ENCODE measurements around the gene SLC9A8.
A peak's percentile ranks its signal among the peaks of the same experiment; 100 is the strongest.

The SLC9A8 gene

DNA sequence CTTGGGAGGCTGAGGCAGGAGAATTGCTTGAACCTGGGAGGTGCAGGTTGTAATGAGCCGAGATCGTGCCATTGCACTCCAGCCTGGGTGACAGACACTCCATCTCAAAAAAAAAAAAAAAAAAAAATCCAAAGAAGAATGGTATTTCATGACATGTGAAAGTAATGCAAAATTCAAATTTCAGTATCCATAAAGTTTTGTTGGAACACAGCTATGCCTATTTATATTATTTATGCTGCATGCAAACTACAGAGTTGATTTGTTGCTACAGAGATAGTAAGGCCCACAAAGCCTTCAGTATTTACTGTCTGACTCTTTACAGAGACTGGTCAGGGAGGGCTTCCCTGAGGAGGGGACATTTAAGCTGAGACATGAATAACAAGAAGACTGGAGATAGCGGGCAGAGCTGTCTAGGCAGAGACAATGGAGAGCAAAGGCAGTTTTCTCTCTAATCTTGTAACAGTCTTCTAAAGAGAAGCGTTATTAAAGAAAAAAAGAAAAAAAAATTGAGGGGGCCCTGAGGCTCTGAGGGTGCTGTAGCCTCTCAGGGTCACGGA is 2.7 kb upstream of the SLC9A8 start:
- no peak for ATAC-seq
- no peak for TF ChIP-seq SNAI2 (CRISPR knock-in tag; IDR thresholded peaks at IDR 0.05)
- TF ChIP-seq CSDC2 (CRISPR knock-in tag; IDR thresholded peaks at IDR 0.05): no peak
- TF ChIP-seq BACH2 (CRISPR knock-in tag; IDR thresholded peaks at IDR 0.05; ENCODE audit: borderline replicate concordance): no peak

DNA sequence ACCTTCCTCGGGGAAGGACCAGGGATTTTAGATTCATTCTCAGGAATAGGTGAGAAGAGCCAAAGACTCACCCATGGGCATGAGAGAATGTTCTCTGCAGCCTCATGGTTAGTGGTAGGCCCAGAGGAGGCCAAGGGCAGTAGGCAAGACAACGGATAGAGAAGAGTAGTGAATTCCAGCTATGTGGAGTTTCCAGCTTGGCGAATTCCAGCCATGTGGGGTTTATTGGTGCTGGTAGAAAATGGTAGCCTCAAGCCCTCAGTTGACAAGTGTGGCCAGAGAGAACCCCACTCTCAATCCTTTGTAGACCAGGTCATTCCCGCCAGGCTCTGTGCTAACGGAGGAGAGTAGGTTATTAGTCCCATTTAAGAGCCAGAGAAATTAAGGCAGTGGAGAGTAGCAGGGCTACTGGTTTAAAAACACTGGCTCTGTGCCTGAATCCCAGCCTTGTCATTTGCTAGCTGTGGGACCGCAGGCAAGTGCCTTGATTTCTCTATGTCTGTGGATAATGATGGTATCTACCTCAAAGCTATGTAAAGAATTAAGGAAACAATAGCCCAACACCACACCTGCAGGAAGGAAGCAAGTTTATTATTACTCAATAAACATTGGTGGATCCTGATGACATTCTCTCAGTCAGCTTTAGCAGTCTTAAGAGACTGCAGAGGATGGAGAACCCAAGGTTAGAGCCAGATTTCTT is 2.0 kb upstream of the SLC9A8 start:
- ATAC-seq: no peak
- TF ChIP-seq, protein P1, sequence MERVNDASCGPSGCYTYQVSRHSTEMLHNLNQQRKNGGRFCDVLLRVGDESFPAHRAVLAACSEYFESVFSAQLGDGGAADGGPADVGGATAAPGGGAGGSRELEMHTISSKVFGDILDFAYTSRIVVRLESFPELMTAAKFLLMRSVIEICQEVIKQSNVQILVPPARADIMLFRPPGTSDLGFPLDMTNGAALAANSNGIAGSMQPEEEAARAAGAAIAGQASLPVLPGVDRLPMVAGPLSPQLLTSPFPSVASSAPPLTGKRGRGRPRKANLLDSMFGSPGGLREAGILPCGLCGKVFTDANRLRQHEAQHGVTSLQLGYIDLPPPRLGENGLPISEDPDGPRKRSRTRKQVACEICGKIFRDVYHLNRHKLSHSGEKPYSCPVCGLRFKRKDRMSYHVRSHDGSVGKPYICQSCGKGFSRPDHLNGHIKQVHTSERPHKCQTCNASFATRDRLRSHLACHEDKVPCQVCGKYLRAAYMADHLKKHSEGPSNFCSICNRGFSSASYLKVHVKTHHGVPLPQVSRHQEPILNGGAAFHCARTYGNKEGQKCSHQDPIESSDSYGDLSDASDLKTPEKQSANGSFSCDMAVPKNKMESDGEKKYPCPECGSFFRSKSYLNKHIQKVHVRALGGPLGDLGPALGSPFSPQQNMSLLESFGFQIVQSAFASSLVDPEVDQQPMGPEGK (CRISPR knock-in tag; IDR thresholded peaks at IDR 0.05; ENCODE audit: borderline replicate concordance): no peak
- TF ChIP-seq ESRRG (CRISPR knock-in tag; IDR thresholded peaks at IDR 0.05) (no peak), OSR1 (CRISPR knock-in tag; IDR thresholded peaks at IDR 0.05) (no peak), ZNF565 (CRISPR knock-in tag; conservative IDR thresholded peaks at IDR 0.05; ENCODE audit: low read depth) (no peak), ARNTL (CRISPR knock-in tag; IDR thresholded peaks at IDR 0.05; ENCODE audit: borderline replicate concordance, low read depth) (no peak), SNAI2 (CRISPR knock-in tag; IDR thresholded peaks at IDR 0.05) (no peak), ZNF8 (CRISPR knock-in tag; IDR thresholded peaks at IDR 0.05) (no peak), RARB (CRISPR knock-in tag; IDR thresholded peaks at IDR 0.05) (no peak), TOX (CRISPR knock-in tag; IDR thresholded peaks at IDR 0.05; ENCODE audit: borderline replicate concordance) (no peak), PPARA (CRISPR knock-in tag; IDR thresholded peaks at IDR 0.05; ENCODE audit: borderline replicate concordance) (no peak), TCF4 (CRISPR knock-in tag; IDR thresholded peaks at IDR 0.05; ENCODE audit: borderline replicate concordance) (no peak), ZNF70 (CRISPR knock-in tag; IDR thresholded peaks at IDR 0.05) (no peak)
- TF ChIP-seq, protein P2, sequence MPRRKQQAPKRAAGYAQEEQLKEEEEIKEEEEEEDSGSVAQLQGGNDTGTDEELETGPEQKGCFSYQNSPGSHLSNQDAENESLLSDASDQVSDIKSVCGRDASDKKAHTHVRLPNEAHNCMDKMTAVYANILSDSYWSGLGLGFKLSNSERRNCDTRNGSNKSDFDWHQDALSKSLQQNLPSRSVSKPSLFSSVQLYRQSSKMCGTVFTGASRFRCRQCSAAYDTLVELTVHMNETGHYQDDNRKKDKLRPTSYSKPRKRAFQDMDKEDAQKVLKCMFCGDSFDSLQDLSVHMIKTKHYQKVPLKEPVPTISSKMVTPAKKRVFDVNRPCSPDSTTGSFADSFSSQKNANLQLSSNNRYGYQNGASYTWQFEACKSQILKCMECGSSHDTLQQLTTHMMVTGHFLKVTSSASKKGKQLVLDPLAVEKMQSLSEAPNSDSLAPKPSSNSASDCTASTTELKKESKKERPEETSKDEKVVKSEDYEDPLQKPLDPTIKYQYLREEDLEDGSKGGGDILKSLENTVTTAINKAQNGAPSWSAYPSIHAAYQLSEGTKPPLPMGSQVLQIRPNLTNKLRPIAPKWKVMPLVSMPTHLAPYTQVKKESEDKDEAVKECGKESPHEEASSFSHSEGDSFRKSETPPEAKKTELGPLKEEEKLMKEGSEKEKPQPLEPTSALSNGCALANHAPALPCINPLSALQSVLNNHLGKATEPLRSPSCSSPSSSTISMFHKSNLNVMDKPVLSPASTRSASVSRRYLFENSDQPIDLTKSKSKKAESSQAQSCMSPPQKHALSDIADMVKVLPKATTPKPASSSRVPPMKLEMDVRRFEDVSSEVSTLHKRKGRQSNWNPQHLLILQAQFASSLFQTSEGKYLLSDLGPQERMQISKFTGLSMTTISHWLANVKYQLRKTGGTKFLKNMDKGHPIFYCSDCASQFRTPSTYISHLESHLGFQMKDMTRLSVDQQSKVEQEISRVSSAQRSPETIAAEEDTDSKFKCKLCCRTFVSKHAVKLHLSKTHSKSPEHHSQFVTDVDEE (CRISPR knock-in tag; IDR thresholded peaks at IDR 0.05): no peak

DNA sequence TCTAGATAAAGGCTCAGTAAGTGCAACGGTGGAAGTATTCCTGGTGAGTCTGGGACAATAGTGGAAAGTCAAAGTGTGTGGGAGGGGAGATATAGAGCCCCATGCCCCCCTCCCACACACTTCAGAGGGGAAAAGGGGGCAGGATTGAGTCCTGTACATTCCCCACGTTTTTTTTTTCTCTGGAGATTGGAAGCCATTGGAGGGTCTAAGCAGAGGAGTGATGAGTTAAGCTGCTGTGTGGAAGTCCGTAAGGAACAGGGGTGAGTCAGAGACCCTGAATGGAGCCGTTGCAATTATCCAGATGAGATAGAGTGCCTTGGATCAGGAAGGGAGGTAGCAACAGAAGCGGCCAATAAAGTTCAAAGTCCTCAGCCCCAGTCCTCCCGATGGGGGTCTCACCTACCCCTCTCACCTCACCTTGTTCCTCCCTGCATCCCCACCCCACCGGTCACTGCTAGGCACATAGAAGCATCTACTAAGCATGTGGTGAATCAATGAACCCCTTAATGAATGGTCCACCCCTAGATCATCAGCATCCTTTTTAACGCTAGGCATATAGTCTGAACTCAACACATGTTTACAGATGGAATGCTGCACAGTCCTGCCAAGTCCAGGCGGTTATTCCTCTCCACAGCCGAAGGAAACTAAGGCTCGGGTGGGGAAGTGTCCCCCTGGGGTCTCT is 662 bp upstream of the SLC9A8 start:
- TF ChIP-seq ISL1 (CRISPR knock-in tag; IDR thresholded peaks at IDR 0.05) (no peak), TCF4 (CRISPR knock-in tag; IDR thresholded peaks at IDR 0.05; ENCODE audit: borderline replicate concordance) (no peak), ZNF70 (CRISPR knock-in tag; IDR thresholded peaks at IDR 0.05) (no peak), CSDC2 (CRISPR knock-in tag; IDR thresholded peaks at IDR 0.05) (no peak), ZNF8 (CRISPR knock-in tag; IDR thresholded peaks at IDR 0.05) (no peak), OSR1 (CRISPR knock-in tag; IDR thresholded peaks at IDR 0.05) (no peak), GLIS3 (CRISPR knock-in tag; IDR thresholded peaks at IDR 0.05) (no peak), ZFP30 (CRISPR knock-in tag; IDR thresholded peaks at IDR 0.05) (no peak)
- TF ChIP-seq, protein P3, sequence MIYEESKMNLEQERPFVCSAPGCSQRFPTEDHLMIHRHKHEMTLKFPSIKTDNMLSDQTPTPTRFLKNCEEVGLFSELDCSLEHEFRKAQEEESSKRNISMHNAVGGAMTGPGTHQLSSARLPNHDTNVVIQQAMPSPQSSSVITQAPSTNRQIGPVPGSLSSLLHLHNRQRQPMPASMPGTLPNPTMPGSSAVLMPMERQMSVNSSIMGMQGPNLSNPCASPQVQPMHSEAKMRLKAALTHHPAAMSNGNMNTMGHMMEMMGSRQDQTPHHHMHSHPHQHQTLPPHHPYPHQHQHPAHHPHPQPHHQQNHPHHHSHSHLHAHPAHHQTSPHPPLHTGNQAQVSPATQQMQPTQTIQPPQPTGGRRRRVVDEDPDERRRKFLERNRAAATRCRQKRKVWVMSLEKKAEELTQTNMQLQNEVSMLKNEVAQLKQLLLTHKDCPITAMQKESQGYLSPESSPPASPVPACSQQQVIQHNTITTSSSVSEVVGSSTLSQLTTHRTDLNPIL (CRISPR knock-in tag; IDR thresholded peaks at IDR 0.05; ENCODE audit: low read depth): no peak
- TF ChIP-seq, protein P4, sequence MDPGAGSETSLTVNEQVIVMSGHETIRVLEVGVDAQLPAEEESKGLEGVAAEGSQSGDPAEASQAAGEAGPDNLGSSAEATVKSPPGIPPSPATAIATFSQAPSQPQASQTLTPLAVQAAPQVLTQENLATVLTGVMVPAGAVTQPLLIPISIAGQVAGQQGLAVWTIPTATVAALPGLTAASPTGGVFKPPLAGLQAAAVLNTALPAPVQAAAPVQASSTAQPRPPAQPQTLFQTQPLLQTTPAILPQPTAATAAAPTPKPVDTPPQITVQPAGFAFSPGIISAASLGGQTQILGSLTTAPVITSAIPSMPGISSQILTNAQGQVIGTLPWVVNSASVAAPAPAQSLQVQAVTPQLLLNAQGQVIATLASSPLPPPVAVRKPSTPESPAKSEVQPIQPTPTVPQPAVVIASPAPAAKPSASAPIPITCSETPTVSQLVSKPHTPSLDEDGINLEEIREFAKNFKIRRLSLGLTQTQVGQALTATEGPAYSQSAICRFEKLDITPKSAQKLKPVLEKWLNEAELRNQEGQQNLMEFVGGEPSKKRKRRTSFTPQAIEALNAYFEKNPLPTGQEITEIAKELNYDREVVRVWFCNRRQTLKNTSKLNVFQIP (CRISPR knock-in tag; IDR thresholded peaks at IDR 0.05; ENCODE audit: borderline replicate concordance, low read depth): no peak
- TF ChIP-seq, protein P2 (CRISPR knock-in tag; IDR thresholded peaks at IDR 0.05): no peak
- peak; percentile 36 for ATAC-seq

Measured in SK-N-SH treated with all-trans-retinoic acid at 6 μM for 48 hours (cell line).